ENCODE results near the gene FAM131A. TPM values are rescaled to one million over a fixed set of nuclear protein-coding genes. Genes with fewer than 3 reads are reported as not detected.

The FAM131A gene, protein sequence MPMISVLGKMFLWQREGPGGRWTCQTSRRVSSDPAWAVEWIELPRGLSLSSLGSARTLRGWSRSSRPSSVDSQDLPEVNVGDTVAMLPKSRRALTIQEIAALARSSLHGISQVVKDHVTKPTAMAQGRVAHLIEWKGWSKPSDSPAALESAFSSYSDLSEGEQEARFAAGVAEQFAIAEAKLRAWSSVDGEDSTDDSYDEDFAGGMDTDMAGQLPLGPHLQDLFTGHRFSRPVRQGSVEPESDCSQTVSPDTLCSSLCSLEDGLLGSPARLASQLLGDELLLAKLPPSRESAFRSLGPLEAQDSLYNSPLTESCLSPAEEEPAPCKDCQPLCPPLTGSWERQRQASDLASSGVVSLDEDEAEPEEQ
- total RNA-seq (10 to 100 TPM; 35.4 to 43.8 TPM), polyA plus RNA-seq (ENCODE audit: insufficient read length in 2 of 2) (10 to 100 TPM; 50.1 to 57.3 TPM)
- long read RNA-seq, donor 1, transcript FAM131A-208 (5 exons, 1,038 nt) = minor isoform, 5 of 39 reads
- long read RNA-seq, donor 1, transcript FAM131A-207 (7 exons, 1,335 nt) = major isoform, 14 of 39 reads
- long read RNA-seq, donor 1, transcript FAM131A-201 (3 exons, 3,677 nt) = minor isoform, 5 of 39 reads
- long read RNA-seq, donor 1, partial matches to known transcripts = 13 of 39 reads
- long read RNA-seq, donor 1, other reads (novel, unspliced or antisense) = 0 of 39 reads
- long read RNA-seq, donor 2, partial matches to known transcripts = 0 of 6 reads
- long read RNA-seq, donor 2, other reads (novel, unspliced or antisense) = 0 of 6 reads
- long read RNA-seq, donor 3, transcript FAM131A-208 (5 exons, 1,038 nt) = major isoform, 5 of 9 reads
- long read RNA-seq, donor 3, partial matches to known transcripts = 0 of 9 reads
- long read RNA-seq, donor 3, other reads (novel, unspliced or antisense) = 0 of 9 reads
- long read RNA-seq, donor 4, partial matches to known transcripts = 0 of 6 reads
- long read RNA-seq, donor 4, other reads (novel, unspliced or antisense) = 0 of 6 reads

DNA sequence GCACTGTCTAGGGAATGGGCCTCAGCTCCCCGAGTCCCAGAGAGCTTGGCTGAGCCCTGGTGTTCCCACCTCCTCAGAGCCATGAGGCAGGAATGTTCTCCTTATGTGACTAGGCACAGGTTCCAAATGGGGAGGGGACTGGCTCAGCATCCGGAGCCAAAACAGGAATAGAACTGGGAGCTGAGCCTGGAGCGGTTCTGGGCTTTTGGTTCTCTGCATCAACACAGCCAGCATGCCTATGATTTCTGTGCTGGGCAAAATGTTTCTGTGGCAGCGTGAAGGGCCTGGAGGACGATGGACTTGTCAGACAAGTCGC is at the start of gene FAM131A:
TSS of gene FAM131A (plus strand) at position 202 of the 316 bp plus-strand sequence. CDS start at position 233, 31 bp downstream.
- Histone ChIP-seq H3K9me3 (ENCODE audit: control insufficient read depth, insufficient read depth, low read length) (no peaks in the 10 kb centered on the region), H3K36me3 (ENCODE audit: control insufficient read depth, insufficient read depth, low read length) (peaks cover 52% of the 10 kb centered on the region), H3K4me1 (ENCODE audit: control insufficient read depth, insufficient read depth, low read length) (peaks cover 55% of the 10 kb centered on the region), H3K27me3 (ENCODE audit: control insufficient read depth, insufficient read depth, low read length) (no peaks in the 10 kb centered on the region), H3K4me3 (ENCODE audit: low read depth, low read length) (peak within 1 kb of the TSS; percentile 62), H3K27ac (ENCODE audit: low read depth, low read length) (peak within 1 kb of the TSS; percentile 96)
- peak in 2 of 6 donors; percentile 29 to 94 for DNase-seq (ENCODE audit: low read depth in 4 of 6, low spot score in 6 of 6)
- WGBS (ENCODE audit: insufficient coverage) = 49% methylated on average over 6 of the region's 6 CpGs

DNA sequence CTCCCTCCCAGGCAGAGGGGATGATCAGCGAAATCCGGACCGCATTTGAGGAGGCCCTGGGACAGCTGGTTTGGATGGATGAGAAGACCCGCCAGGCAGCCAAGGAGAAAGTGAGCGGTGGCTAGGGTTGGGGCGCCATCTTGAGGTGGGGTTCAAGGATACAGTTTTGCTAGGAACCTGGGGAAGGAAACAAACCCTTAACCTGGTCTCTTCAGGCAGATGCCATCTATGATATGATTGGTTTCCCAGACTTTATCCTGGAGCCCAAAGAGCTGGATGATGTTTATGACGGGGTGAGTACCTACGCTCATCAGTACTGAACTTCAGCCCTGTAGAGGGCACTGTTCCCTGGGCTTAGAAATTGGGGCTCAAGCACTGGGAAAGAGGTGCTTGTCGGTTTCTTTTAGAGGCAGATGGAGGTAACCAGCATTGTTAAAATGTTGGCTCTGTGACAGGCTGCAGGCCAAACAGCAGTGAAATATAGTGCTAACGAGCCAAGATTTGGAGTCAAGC is 47.9 kb upstream of the FAM131A start:
- H3K27ac ChIP-seq (ENCODE audit: low read depth, low read length) = no peak overlapping the region
- 9% methylated on average over 5 of the region's 10 CpGs for WGBS (ENCODE audit: insufficient coverage)
- DNase-seq (ENCODE audit: low read depth in 4 of 6, low spot score in 6 of 6) = peak in 2 of 6 donors; percentile 29 to 60

DNA sequence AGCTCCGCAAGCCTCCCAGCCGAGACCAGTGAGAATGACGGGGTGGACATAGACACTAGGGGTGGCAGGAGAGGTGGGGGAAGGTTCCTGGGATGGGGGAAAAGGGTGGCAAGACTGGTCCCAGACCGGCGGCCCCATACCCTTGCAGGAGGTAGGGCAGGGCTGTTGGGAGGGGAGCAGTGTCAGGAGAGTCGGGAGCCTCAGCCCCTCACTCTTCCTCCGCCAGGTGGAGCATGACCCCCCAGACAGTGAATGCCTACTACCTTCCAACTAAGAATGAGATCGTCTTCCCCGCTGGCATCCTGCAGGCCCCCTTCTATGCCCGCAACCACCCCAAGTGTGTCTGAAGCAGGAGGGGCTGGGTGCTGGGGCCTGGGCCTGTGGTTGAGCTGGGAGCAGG is 47.1 kb upstream of the FAM131A start:
- Histone ChIP-seq H3K27me3 (ENCODE audit: control insufficient read depth, insufficient read depth, low read length) (peaks cover 3% of the 10 kb centered on the region), H3K27ac (ENCODE audit: low read depth, low read length) (no peak overlapping the region), H3K9me3 (ENCODE audit: control insufficient read depth, insufficient read depth, low read length) (no peaks in the 10 kb centered on the region), H3K36me3 (ENCODE audit: control insufficient read depth, insufficient read depth, low read length) (peaks cover 22% of the 10 kb centered on the region), H3K4me1 (ENCODE audit: control insufficient read depth, insufficient read depth, low read length) (no peaks in the 10 kb centered on the region), H3K4me3 (ENCODE audit: low read depth, low read length) (no peak overlapping the region)
- 80% methylated on average over 6 of the region's 10 CpGs for WGBS (ENCODE audit: insufficient coverage)
- no peak for DNase-seq (ENCODE audit: low read depth in 4 of 6, low spot score in 6 of 6)

More for the DNA sequence above, 47.9 kb upstream of the FAM131A start:
- peaks cover 6% of the 10 kb centered on the region for H3K4me1 ChIP-seq (ENCODE audit: control insufficient read depth, insufficient read depth, low read length)
- H3K9me3 ChIP-seq (ENCODE audit: control insufficient read depth, insufficient read depth, low read length) = no peaks in the 10 kb centered on the region
- no peak overlapping the region for H3K4me3 ChIP-seq (ENCODE audit: low read depth, low read length)
- peaks cover 3% of the 10 kb centered on the region for H3K27me3 ChIP-seq (ENCODE audit: control insufficient read depth, insufficient read depth, low read length)
- H3K36me3 ChIP-seq (ENCODE audit: control insufficient read depth, insufficient read depth, low read length) = peaks cover 22% of the 10 kb centered on the region

DNA sequence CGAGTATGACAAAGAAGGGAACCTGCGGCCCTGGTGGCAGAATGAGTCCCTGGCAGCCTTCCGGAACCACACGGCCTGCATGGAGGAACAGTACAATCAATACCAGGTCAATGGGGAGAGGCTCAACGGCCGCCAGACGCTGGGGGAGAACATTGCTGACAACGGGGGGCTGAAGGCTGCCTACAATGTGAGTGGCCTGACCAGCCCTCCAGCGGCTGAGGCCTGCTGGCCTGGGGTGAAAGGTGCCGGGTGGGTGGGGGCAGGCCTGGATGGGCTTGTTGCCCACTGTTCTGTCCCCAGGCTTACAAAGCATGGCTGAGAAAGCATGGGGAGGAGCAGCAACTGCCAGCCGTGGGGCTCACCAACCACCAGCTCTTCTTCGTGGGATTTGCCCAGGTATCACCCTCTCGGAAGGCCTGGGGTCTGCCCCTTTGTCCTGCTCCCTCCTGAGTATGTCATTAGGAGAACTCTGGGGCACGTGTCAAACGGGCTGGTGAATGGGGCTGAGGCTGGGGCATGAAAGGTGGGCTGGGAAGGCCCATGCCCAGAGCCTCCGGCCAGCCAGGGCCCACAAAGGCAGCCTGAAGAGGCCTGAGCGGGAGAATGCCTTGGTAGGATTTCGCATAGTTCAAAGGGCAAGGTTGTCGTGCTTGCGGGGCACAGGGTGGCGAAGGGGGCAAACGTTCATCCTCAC is 46.2 kb upstream of the FAM131A start:
- no peak overlapping the region for H3K4me3 ChIP-seq (ENCODE audit: low read depth, low read length)
- no peaks in the 10 kb centered on the region for H3K4me1 ChIP-seq (ENCODE audit: control insufficient read depth, insufficient read depth, low read length)
- H3K27me3 ChIP-seq (ENCODE audit: control insufficient read depth, insufficient read depth, low read length) = peaks cover 3% of the 10 kb centered on the region
- no peak overlapping the region for H3K27ac ChIP-seq (ENCODE audit: low read depth, low read length)
- H3K9me3 ChIP-seq (ENCODE audit: control insufficient read depth, insufficient read depth, low read length) = no peaks in the 10 kb centered on the region
- DNase-seq (ENCODE audit: low read depth in 4 of 6, low spot score in 6 of 6) = no peak
- WGBS (ENCODE audit: insufficient coverage) = 88% methylated on average over 22 of the region's 22 CpGs
- H3K36me3 ChIP-seq (ENCODE audit: control insufficient read depth, insufficient read depth, low read length) = peaks cover 22% of the 10 kb centered on the region

DNA sequence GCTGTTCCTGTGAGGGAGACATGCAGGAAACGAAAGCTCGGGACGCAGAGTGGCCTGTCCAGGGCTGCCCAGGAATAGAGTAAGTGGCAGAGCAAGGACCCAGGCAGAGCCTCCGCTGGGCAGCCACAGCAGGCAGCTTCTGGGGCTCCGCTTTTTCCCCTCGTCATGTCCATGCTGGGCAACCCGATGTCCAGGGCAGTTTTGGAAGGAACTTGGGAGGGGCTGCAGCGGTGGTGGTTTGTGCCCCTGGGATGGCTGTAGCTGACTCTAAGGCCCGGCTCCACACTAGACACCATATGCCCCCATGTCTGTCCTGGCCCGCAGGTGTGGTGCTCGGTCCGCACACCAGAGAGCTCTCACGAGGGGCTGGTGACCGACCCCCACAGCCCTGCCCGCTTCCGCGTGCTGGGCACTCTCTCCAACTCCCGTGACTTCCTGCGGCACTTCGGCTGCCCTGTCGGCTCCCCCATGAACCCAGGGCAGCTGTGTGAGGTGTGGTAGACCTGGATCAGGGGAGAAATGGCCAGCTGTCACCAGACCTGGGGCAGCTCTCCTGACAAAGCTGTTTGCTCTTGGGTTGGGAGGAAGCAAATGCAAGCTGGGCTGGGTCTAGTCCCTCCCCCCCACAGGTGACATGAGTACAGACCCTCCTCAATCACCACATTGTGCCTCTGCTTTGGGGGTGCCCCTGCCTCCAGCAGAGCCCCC is 45.5 kb upstream of the FAM131A start:
- Histone ChIP-seq H3K4me3 (ENCODE audit: low read depth, low read length) (no peak overlapping the region), H3K27ac (ENCODE audit: low read depth, low read length) (no peak overlapping the region), H3K9me3 (ENCODE audit: control insufficient read depth, insufficient read depth, low read length) (no peaks in the 10 kb centered on the region), H3K4me1 (ENCODE audit: control insufficient read depth, insufficient read depth, low read length) (no peaks in the 10 kb centered on the region), H3K36me3 (ENCODE audit: control insufficient read depth, insufficient read depth, low read length) (peaks cover 22% of the 10 kb centered on the region), H3K27me3 (ENCODE audit: control insufficient read depth, insufficient read depth, low read length) (peaks cover 3% of the 10 kb centered on the region)
- DNase-seq (ENCODE audit: low read depth in 4 of 6, low spot score in 6 of 6) = no peak
- WGBS (ENCODE audit: insufficient coverage) = 92% methylated on average over 14 of the region's 21 CpGs

DNA sequence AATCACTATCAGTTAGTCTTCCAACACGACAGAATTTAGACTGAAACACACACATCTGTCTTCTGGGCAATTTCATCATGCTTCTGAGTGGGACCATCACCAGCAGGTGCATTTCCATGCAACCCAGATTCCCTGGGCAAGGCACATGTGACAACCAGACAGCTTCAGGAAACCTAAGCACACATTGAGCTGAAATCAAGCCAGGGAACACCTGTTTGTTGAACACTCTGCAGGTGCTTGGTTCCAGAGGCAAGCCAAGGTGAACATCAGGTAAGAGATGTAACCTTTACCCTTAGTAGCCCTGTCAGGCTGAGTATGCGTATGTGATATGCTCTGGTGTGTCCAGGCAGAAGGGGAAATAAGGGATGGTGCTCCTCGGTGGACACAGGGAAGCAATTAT is 41.6 kb upstream of the FAM131A start:
- H3K4me3 ChIP-seq (ENCODE audit: low read depth, low read length) = no peak overlapping the region
- WGBS (ENCODE audit: insufficient coverage) = 55% methylated on average over 1 of the region's 3 CpGs
- H3K27me3 ChIP-seq (ENCODE audit: control insufficient read depth, insufficient read depth, low read length) = no peaks in the 10 kb centered on the region
- no peak for DNase-seq (ENCODE audit: low read depth in 4 of 6, low spot score in 6 of 6)
- H3K9me3 ChIP-seq (ENCODE audit: control insufficient read depth, insufficient read depth, low read length) = no peaks in the 10 kb centered on the region
- H3K4me1 ChIP-seq (ENCODE audit: control insufficient read depth, insufficient read depth, low read length) = peaks cover 7% of the 10 kb centered on the region
- peaks cover 17% of the 10 kb centered on the region for H3K36me3 ChIP-seq (ENCODE audit: control insufficient read depth, insufficient read depth, low read length)
- no peak overlapping the region for H3K27ac ChIP-seq (ENCODE audit: low read depth, low read length)

DNA sequence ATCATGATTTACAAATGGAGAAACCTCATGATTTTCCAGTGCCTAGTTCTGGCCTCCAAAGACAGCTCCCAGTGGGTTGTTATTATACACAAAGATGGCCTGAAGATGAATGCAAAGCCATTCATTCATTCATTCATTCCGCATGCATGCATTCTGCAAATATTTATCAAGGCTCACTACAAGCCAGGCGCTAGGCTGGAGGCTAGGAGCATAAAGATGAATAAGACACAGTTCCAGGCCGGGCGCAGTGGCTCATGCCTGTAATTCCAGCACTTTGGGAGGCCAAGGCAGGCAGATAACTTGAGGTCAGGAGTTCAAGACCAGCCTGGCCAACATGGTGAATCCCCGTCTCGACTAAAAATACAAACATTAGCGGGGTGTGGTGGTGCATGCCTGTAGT is 40.8 kb upstream of the FAM131A start:
- Histone ChIP-seq H3K27ac (ENCODE audit: low read depth, low read length) (no peak overlapping the region), H3K9me3 (ENCODE audit: control insufficient read depth, insufficient read depth, low read length) (no peaks in the 10 kb centered on the region), H3K36me3 (ENCODE audit: control insufficient read depth, insufficient read depth, low read length) (peaks cover 15% of the 10 kb centered on the region), H3K27me3 (ENCODE audit: control insufficient read depth, insufficient read depth, low read length) (no peaks in the 10 kb centered on the region), H3K4me1 (ENCODE audit: control insufficient read depth, insufficient read depth, low read length) (peaks cover 7% of the 10 kb centered on the region), H3K4me3 (ENCODE audit: low read depth, low read length) (no peak overlapping the region)
- 70% methylated on average over 6 of the region's 7 CpGs for WGBS (ENCODE audit: insufficient coverage)
- no peak for DNase-seq (ENCODE audit: low read depth in 4 of 6, low spot score in 6 of 6)

DNA sequence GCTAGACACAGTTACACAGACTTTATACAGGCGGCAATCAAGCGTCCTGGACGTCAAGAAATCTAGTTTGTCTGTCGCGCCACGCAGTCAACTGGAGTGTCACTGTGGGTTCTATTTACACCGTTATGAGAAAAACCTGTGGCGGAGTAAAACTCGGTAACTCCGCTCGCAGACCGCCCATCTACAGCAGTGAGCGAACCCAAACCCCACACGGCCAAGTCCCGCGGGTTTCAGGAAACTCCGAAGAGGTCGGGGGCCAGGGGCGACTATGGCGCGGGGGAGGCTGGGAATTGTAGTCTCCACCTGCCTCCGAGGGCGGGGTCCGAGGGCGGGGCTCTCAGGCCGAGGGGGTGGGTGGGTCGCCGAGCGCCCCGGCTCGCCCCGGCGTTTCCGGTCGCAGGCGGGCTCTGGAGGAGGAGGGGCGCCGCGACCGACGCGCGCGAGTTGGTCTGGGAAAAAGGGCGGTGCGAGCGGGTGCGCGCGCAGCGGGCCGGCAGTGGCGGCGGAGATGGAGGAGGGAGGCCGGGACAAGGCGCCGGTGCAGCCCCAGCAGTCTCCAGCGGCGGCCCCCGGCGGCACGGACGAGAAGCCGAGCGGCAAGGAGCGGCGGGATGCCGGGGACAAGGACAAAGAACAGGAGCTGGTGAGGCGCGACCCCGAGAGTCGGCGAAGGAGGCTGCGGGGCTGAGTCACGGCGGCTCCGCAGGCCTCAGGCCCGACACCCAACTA is 38.5 kb upstream of the FAM131A start, which contains the start of gene PSMD2:
TSS of gene PSMD2 (plus strand) at position 483 of the 729 bp plus-strand sequence. CDS start at position 509, 26 bp downstream.
- H3K36me3 ChIP-seq (ENCODE audit: control insufficient read depth, insufficient read depth, low read length) = peaks cover 30% of the 10 kb centered on the region
- peak within 1 kb of the TSS; percentile 87 for H3K27ac ChIP-seq (ENCODE audit: low read depth, low read length)
- no peaks in the 10 kb centered on the region for H3K27me3 ChIP-seq (ENCODE audit: control insufficient read depth, insufficient read depth, low read length)
- peaks cover 7% of the 10 kb centered on the region for H3K4me1 ChIP-seq (ENCODE audit: control insufficient read depth, insufficient read depth, low read length)
- peak; percentile 82 to 99 (median 92) for DNase-seq (ENCODE audit: low read depth in 4 of 6, low spot score in 6 of 6)
- H3K9me3 ChIP-seq (ENCODE audit: control insufficient read depth, insufficient read depth, low read length) = no peaks in the 10 kb centered on the region
- whole genome bisulfite sequencing (ENCODE audit: insufficient coverage) = under 1% methylated on average over 77 of the region's 78 CpGs
- H3K4me3 ChIP-seq (ENCODE audit: low read depth, low read length) = peak within 1 kb of the TSS; percentile 85
